Measurements from ENCODE around the gene FAM107B. TPM values are rescaled to one million over a fixed set of nuclear protein-coding genes. Genes with fewer than 3 reads are reported as not detected.

FAM107B gene
- total and polyA plus RNA-seq, 2 donors (not counting 3 experiments of a cell fraction or from before 2014, with no cell fraction given): 39.2 to 176 TPM

DNA sequence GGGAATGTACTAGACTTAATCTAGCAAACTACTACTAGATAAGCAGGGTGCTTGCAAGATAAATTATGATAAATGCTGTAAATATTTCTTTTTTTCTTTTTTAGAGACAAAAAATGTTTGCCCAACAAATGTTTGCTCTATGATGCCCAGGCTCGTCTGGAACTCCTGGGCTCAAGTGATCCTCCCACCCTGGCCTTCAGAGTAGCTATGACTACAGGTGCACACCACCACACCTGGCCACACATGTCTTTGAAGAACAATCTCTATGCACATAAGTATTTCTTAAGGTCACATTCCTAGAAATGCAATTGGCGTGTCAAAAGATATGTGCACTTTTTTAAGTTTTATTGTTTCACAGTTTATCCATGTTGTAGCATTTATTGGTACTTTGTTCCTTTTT lies 264.4 kb downstream of the FAM107B start:
- Histone ChIP-seq H3K4me1 (ENCODE audit: control insufficient read depth, extremely low read depth, insufficient read depth, low read length) (peaks cover 15% of the 10 kb centered on the region), H2AFZ (ENCODE audit: low read depth, low read length) (no peak overlapping the region), H3K36me3 (ENCODE audit: control insufficient read depth in 2 of 2, extremely low read depth in 1 of 2, insufficient read depth in 2 of 2, low read length in 2 of 2) (peaks cover 0 to 7% of the 10 kb centered on the region in 2 experiments), H3K9me3 (replicated peaks; ENCODE audit: control insufficient read depth, insufficient read depth, low read length) (no peaks in the 10 kb centered on the region), H3K9me1 (replicated peaks; ENCODE audit: control insufficient read depth, extremely low read depth, insufficient read depth, low read length) (no peaks in the 10 kb centered on the region), H3K27me3 (ENCODE audit: control insufficient read depth in 2 of 2, insufficient read depth in 2 of 2, low read length in 2 of 2) (no peaks in the 10 kb centered on the region), H3K4me3 (replicated peaks in 1 of 3; ENCODE audit: insufficient read depth in 1 of 3, low read depth in 1 of 3, low read length in 3 of 3) (no peak overlapping the region), H3K9ac (replicated peaks; ENCODE audit: extremely low read depth, insufficient read depth, low read length) (no peak overlapping the region), H3K79me2 (ENCODE audit: control insufficient read depth, insufficient read depth, low read length) (no peaks in the 10 kb centered on the region), H3K27ac (ENCODE audit: insufficient read depth, low read depth, low read length) (no peak overlapping the region), H4K20me1 (replicated peaks; ENCODE audit: control insufficient read depth, extremely low read depth, insufficient read depth, low read length) (no peaks in the 10 kb centered on the region), H3K4me2 (ENCODE audit: insufficient read depth, low read length) (no peak overlapping the region)
- FAIRE-seq: no peak
- TF ChIP-seq, protein P1, sequence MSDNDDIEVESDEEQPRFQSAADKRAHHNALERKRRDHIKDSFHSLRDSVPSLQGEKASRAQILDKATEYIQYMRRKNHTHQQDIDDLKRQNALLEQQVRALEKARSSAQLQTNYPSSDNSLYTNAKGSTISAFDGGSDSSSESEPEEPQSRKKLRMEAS (IDR thresholded peaks at IDR 0.05; ENCODE audit: insufficient read depth, insufficient read length): no peak
- no peak for DNase-seq (ENCODE audit: low read depth, low spot score)
- POLR2A ChIA-PET: no interaction called here
- dilution Hi-C loops (cut with MboI; ENCODE audit: extremely low pct_ligation_motif_present, low sequenced_read_pairs): no loop called here
- no TSS peak for BruUV-seq (replicated peaks)
- CTCF ChIA-PET: interaction anchor here (1.4 kb wide), 1 partner anchor 11 kb away, joined by 3 read pairs; no protein-coding TSS in a partner anchor
- intact Hi-C loops (cut with micrococcal nuclease): no loop called here

DNA sequence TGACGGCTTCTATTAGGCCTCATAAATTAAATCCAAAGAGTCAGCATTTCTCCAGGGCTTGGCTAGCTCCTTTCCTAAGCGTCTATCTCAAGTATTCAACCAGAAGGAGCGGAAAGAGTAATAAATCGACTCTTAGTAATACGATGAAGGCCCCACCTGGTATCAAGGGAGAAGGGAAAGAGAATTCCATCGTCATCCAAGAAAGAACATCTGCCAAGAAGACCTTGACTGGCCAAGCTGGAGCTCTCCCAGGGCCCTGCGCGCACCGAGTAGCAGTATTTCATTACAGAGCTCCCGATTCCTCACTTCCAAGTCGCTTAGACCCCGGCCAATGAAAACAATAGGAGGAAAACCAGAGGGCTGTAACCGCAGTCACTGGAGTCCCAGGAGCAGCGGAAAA lies 266.0 kb downstream of the FAM107B start:
- Histone ChIP-seq H3K4me3 (replicated peaks in 1 of 3; ENCODE audit: insufficient read depth in 1 of 3, low read depth in 1 of 3, low read length in 3 of 3) (no peak overlapping the region), H3K36me3 (ENCODE audit: control insufficient read depth in 2 of 2, extremely low read depth in 1 of 2, insufficient read depth in 2 of 2, low read length in 2 of 2) (peaks cover 0 to 7% of the 10 kb centered on the region in 2 experiments), H3K27me3 (ENCODE audit: control insufficient read depth in 2 of 2, insufficient read depth in 2 of 2, low read length in 2 of 2) (no peaks in the 10 kb centered on the region), H3K27ac (ENCODE audit: insufficient read depth, low read depth, low read length) (no peak overlapping the region), H3K79me2 (ENCODE audit: control insufficient read depth, insufficient read depth, low read length) (no peaks in the 10 kb centered on the region), H3K9me3 (replicated peaks; ENCODE audit: control insufficient read depth, insufficient read depth, low read length) (no peaks in the 10 kb centered on the region), H2AFZ (ENCODE audit: low read depth, low read length) (no peak overlapping the region), H4K20me1 (replicated peaks; ENCODE audit: control insufficient read depth, extremely low read depth, insufficient read depth, low read length) (no peaks in the 10 kb centered on the region), H3K4me1 (ENCODE audit: control insufficient read depth, extremely low read depth, insufficient read depth, low read length) (peaks cover 15% of the 10 kb centered on the region), H3K4me2 (ENCODE audit: insufficient read depth, low read length) (no peak overlapping the region), H3K9me1 (replicated peaks; ENCODE audit: control insufficient read depth, extremely low read depth, insufficient read depth, low read length) (no peaks in the 10 kb centered on the region), H3K9ac (replicated peaks; ENCODE audit: extremely low read depth, insufficient read depth, low read length) (no peak overlapping the region)
- BruUV-seq (replicated peaks): no TSS peak
- ChIA-PET POLR2A (no interaction called here), CTCF (interaction anchor here (1.1 to 1.7 kb wide), 4 partner anchors 10 to 329 kb away, joined by 3 to 7 read pairs (median 6); partner anchors contain the start of genes CDNF, HSPA14 and MSANTD7)
- intact Hi-C loops (cut with micrococcal nuclease) (no loop called here), dilution Hi-C loops (cut with MboI; ENCODE audit: extremely low pct_ligation_motif_present, low sequenced_read_pairs) (no loop called here)
- DNase-seq (ENCODE audit: low read depth, low spot score) (peak; percentile 63), FAIRE-seq (no peak)
- TF ChIP-seq JUN (IDR thresholded peaks at IDR 0.05; ENCODE audit: borderline replicate concordance, insufficient read depth, insufficient read length, low read depth) (no peak), POLR2A (IDR thresholded peaks at IDR 0.05; ENCODE audit: low read depth, low read length) (no peak), GATA2 (IDR thresholded peaks at IDR 0.05; ENCODE audit: insufficient read depth, insufficient read length, low read depth, low read length) (no peak), POLR2AphosphoS5 (IDR thresholded peaks at IDR 0.05; ENCODE audit: insufficient read depth, low read depth, low read length) (no peak), MYC (IDR thresholded peaks at IDR 0.05; ENCODE audit: low read depth, low read length) (no peak), FOS (IDR thresholded peaks at IDR 0.05; ENCODE audit: borderline replicate concordance, insufficient read depth, low read length) (no peak), EZH2 (IDR thresholded peaks at IDR 0.05; ENCODE audit: borderline replicate concordance, low read depth, low read length, severe bottlenecking) (no peak)
- TF ChIP-seq, protein P1 (IDR thresholded peaks at IDR 0.05; ENCODE audit: insufficient read depth, insufficient read length): no peak
- TF ChIP-seq, protein P2, sequence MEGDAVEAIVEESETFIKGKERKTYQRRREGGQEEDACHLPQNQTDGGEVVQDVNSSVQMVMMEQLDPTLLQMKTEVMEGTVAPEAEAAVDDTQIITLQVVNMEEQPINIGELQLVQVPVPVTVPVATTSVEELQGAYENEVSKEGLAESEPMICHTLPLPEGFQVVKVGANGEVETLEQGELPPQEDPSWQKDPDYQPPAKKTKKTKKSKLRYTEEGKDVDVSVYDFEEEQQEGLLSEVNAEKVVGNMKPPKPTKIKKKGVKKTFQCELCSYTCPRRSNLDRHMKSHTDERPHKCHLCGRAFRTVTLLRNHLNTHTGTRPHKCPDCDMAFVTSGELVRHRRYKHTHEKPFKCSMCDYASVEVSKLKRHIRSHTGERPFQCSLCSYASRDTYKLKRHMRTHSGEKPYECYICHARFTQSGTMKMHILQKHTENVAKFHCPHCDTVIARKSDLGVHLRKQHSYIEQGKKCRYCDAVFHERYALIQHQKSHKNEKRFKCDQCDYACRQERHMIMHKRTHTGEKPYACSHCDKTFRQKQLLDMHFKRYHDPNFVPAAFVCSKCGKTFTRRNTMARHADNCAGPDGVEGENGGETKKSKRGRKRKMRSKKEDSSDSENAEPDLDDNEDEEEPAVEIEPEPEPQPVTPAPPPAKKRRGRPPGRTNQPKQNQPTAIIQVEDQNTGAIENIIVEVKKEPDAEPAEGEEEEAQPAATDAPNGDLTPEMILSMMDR (IDR thresholded peaks at IDR 0.05; ENCODE audit: extremely low read depth in 1 of 2, insufficient read depth in 1 of 2, low read depth in 1 of 2, low read length in 2 of 2): no peak

Data from endothelial cell of umbilical vein (primary cell).